ENCODE results near the gene KRTAP20-2. TPM values are rescaled to one million over a fixed set of nuclear protein-coding genes. Genes with fewer than 3 reads are reported as not detected.

The KRTAP20-2 gene
- total RNA-seq (2014; rRNA removed; shearing (Covaris generic)), result not detected in 2 replicates
- not detected in 2 replicates for polyA plus RNA-seq (2015; cell fraction: cytosol; rRNA removed)
- not detected in 2 replicates for polyA plus RNA-seq (2015; cell fraction: nucleus; rRNA removed)

DNA sequence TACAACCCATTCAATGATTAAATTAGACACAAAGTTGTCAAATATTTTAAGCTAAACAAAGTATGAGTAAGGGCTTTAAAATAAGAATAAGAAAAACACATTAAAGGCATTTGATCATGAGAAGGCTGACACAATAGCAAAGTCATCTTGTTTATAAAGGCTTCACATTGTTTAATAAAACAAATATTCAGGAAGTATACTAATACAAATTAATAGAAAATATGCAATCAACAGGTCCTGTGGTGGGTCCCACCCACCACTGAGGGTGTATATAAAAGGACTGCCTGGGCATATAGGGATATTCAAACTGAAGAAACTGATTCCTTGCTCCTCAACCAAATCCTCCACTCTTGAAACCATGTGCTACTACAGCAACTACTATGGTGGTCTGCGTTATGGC, at the start of gene KRTAP20-2:
Gene KRTAP20-2 (plus strand): TSS at position 301 of the 400 bp plus-strand sequence. CDS start 58 bp downstream, at position 359.
- DNase-seq (ENCODE audit: low read depth), result no peak

DNA sequence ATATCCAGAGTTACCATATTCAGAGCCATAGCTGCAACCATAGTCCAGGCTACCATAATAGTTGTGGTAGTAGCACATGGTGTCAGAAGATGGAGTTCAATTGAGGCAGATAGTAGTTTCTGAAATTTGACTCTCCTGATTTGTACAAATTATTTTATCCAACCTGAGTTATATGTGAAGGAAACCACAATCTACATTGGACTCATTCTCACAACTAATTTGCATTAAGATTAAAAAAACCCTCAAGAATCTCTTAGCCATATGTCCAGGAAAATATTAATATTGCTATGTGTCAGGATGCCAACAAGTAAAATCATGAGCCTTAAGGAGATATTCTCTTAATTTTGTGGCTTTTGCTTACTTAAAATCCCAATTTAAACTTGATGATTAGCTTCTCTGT, 44.7 kb upstream of the KRTAP20-2 start, which contains the start of gene KRTAP22-2:
Gene KRTAP22-2 (minus strand): TSS at position 101 of the 400 bp plus-strand sequence.
- no peak for DNase-seq (ENCODE audit: low read depth)

- no peak for DNase-seq (ENCODE audit: low read depth)
Observed at GRCh38 chr21:30592140-30592539, 42.9 kb upstream of the KRTAP20-2 start, which contains the start of gene KRTAP6-3. TSS of gene KRTAP6-3 (plus strand) at chr21:30592440. CDS start at chr21:30592446, 6 bp downstream.

- no peak for DNase-seq (ENCODE audit: low read depth)
Observed at GRCh38 chr21:30598802-30599201, 36.2 kb upstream of the KRTAP20-2 start, which contains the start of gene KRTAP6-2. TSS of gene KRTAP6-2 (minus strand) at chr21:30598902. CDS start at chr21:30598874, 28 bp downstream.

GRCh38 chr21:30600787-30601186, 34.2 kb upstream of the KRTAP20-2 start, which contains the start of gene KRTAP22-1:
TSS of gene KRTAP22-1 (plus strand) at chr21:30601087.
- no peak for DNase-seq (ENCODE audit: low read depth)

- DNase-seq (ENCODE audit: low read depth), result peak; percentile 43
Observed at GRCh38 chr21:30605968-30606367, 29.0 kb upstream of the KRTAP20-2 start.

- DNase-seq (ENCODE audit: low read depth), result no peak
Observed at GRCh38 chr21:30612132-30612531, 22.9 kb upstream of the KRTAP20-2 start.

- peak; percentile 11 for DNase-seq (ENCODE audit: low read depth)
Observed at GRCh38 chr21:30613836-30614235, 21.2 kb upstream of the KRTAP20-2 start, which contains the start of gene KRTAP6-1. TSS of gene KRTAP6-1 (minus strand) at chr21:30613930. CDS start at chr21:30613904, 26 bp downstream.

GRCh38 chr21:30615199-30615598, 19.8 kb upstream of the KRTAP20-2 start:
- DNase-seq (ENCODE audit: low read depth), result no peak

DNA sequence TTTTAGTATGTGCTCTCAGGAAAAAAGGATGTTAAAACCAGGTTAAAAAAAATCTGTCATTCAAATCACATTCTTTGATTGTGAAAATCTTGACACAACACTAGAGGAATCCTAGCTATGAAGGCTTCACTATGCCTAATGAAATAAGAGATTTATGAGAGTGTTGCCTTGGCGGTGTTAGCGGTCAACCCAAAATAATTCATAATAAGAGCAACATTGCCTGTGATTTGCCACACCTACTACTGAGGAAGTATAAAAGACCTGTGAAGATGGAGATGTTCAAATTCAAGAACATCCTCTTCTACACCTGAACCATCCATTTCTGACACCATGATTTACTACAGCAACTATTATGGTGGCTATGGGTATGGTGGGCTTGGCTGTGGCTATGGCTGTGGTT, 18.9 kb upstream of the KRTAP20-2 start, which contains the start of gene KRTAP20-1:
Gene KRTAP20-1 (plus strand): TSS at position 301 of the 400 bp plus-strand sequence. CDS start 30 bp downstream, at position 331.
- DNase-seq (ENCODE audit: low read depth), result no peak

DNA sequence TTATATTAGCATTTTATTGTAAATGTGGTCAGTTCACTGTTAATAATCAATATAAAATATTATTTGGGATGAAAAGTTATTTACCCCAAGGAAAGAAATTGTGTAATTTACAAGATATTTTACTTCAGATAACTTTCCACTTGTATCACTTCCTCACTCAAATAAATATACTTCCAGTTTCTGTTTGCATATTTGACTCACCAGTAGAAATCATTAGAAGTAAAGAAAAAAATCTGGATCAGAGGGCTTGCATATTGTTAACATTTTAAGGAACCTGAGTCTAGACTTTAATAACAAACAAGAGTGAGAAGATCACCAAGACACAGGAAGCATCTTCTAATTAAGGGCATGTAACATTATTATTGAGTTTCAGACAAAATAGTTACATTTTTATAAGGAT, 14.9 kb upstream of the KRTAP20-2 start:
- no peak for DNase-seq (ENCODE audit: low read depth)

GRCh38 chr21:30620522-30620921, 14.5 kb upstream of the KRTAP20-2 start, which contains the start of gene KRTAP20-4:
TSS of gene KRTAP20-4 (plus strand) at chr21:30620627.
- DNase-seq (ENCODE audit: low read depth), result no peak

GRCh38 chr21:30623362-30623761, 11.6 kb upstream of the KRTAP20-2 start:
- no peak for DNase-seq (ENCODE audit: low read depth)

GRCh38 chr21:30625449-30626165, 9.4 kb upstream of the KRTAP20-2 start:
- DNase-seq (ENCODE audit: low read depth), result no peak

DNA sequence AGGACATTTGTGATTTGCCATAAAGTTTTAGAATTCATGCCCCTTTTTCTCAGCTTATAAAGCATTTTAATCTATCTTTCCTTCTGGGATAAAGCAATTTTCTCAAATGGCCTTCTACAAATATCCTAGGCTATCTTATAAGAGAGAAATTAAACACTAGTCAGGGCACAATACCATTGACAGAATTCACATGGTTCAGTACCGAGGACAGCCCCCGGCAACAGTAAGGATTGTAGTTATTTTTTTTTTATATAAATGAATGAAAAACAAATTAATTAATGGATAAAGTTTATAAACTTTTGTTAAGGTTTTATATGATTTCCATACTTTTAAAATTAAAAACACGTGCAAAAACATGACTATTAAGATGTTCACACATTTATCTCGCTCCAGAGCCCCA, 6.9 kb upstream of the KRTAP20-2 start:
- DNase-seq (ENCODE audit: low read depth), result no peak

GRCh38 chr21:30629200-30629599, 5.8 kb upstream of the KRTAP20-2 start:
- DNase-seq (ENCODE audit: low read depth), result no peak

GRCh38 chr21:30638686-30639085, 3.7 kb downstream of the KRTAP20-2 start:
- DNase-seq (ENCODE audit: low read depth), result no peak

- no peak for DNase-seq (ENCODE audit: low read depth)
Observed at GRCh38 chr21:30642564-30642963, 7.6 kb downstream of the KRTAP20-2 start, which contains the start of gene KRTAP20-3. TSS of gene KRTAP20-3 (plus strand) at chr21:30642864.

GRCh38 chr21:30646904-30647414, 12.0 kb downstream of the KRTAP20-2 start:
- no peak for DNase-seq (ENCODE audit: low read depth)

DNA sequence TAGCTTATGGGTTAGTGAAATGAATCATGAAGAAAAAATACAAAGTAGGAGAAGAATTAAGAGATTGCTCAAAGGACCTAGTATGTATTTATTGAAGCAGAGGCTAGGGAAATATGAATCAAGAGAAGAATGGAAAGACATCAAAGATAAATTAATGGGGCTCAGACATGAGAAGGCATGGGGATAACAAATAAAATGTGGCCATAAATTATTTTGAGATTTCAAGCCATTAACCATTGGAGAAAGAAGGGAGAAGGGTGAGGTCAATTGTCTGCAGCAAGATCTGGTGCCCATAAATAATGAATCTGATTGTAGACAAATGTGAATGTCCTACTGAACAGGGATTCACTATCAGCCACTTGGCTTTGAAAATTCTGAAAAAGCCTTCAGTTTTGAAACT, 17.9 kb downstream of the KRTAP20-2 start:
- no peak for DNase-seq (ENCODE audit: low read depth)

- DNase-seq (ENCODE audit: low read depth), result no peak
Observed at GRCh38 chr21:30668776-30669175, 33.8 kb downstream of the KRTAP20-2 start.

Data from HT1080 (cell line).